ENCODE measurements around the gene ZNF516. TPM values are rescaled to one million over a fixed set of nuclear protein-coding genes. Genes with fewer than 3 reads are reported as not detected.

Gene ZNF516
- total RNA-seq, 1 donor from 2014 or later, result 75.6 TPM

GRCh38 chr18:76468345-76469304 lies 26.4 kb downstream of the ZNF516 start:
- DNase-seq (ENCODE audit: low spot score), result no peak

- DNase-seq (ENCODE audit: low spot score), result no peak
These were observed 27.5 kb downstream of the ZNF516 start for GRCh38 chr18:76467371-76468190.

- DNase-seq (ENCODE audit: low spot score), result no peak
These were observed 28.5 kb downstream of the ZNF516 start for GRCh38 chr18:76466410-76466991.

GRCh38 chr18:76465630-76466409 lies 29.2 kb downstream of the ZNF516 start:
- DNase-seq (ENCODE audit: low spot score), result no peak

GRCh38 chr18:76464281-76465259 lies 30.5 kb downstream of the ZNF516 start:
- no peak for DNase-seq (ENCODE audit: low spot score)

GRCh38 chr18:76463872-76464271 lies 31.2 kb downstream of the ZNF516 start:
- no peak for DNase-seq (ENCODE audit: low spot score)

GRCh38 chr18:76463358-76463757 lies 31.7 kb downstream of the ZNF516 start:
- no peak for DNase-seq (ENCODE audit: low spot score)

GRCh38 chr18:76462326-76462694 lies 32.7 kb downstream of the ZNF516 start:
- no peak for DNase-seq (ENCODE audit: low spot score)

GRCh38 chr18:76461692-76462325 lies 33.2 kb downstream of the ZNF516 start:
- DNase-seq (ENCODE audit: low spot score), result no peak

GRCh38 chr18:76461148-76461547 lies 33.9 kb downstream of the ZNF516 start:
- peak; percentile 35 for DNase-seq (ENCODE audit: low spot score)

- peak; percentile 38 for DNase-seq (ENCODE audit: low spot score)
These were observed 34.6 kb downstream of the ZNF516 start for GRCh38 chr18:76460482-76460881.

GRCh38 chr18:76459687-76460350 lies 35.2 kb downstream of the ZNF516 start:
- peak; percentile 60 for DNase-seq (ENCODE audit: low spot score)

- DNase-seq (ENCODE audit: low spot score), result peak; percentile 43
These were observed 35.7 kb downstream of the ZNF516 start for GRCh38 chr18:76459312-76459686.

- DNase-seq (ENCODE audit: low spot score), result peak; percentile 33
These were observed 36.3 kb downstream of the ZNF516 start for GRCh38 chr18:76458522-76459311.

GRCh38 chr18:76457957-76458356 lies 37.1 kb downstream of the ZNF516 start:
- no peak for DNase-seq (ENCODE audit: low spot score)

- peak; percentile 22 for DNase-seq (ENCODE audit: low spot score)
These were observed 37.6 kb downstream of the ZNF516 start for GRCh38 chr18:76457475-76457874.

- DNase-seq (ENCODE audit: low spot score), result no peak
These were observed 38.2 kb downstream of the ZNF516 start for GRCh38 chr18:76456823-76457222.

- peak; percentile 28 for DNase-seq (ENCODE audit: low spot score)
These were observed 38.9 kb downstream of the ZNF516 start for GRCh38 chr18:76456018-76456750.

Measured in ureter (tissue), 1 donor.